ENCODE data around the gene TMED7.

Gene TMED7

GRCh38 chr5:115585265-115585664, 40.6 kb downstream of the TMED7 start:
- no peak for DNase-seq
- H3K4me2 ChIP-seq (ENCODE audit: insufficient read depth, low read length): no peak overlapping the region
- no peaks in the 10 kb centered on the region for H3K79me2 ChIP-seq (ENCODE audit: insufficient read depth, low read length)
- H4K20me1 ChIP-seq (ENCODE audit: insufficient read depth, low read length): no peaks in the 10 kb centered on the region
- H3K36me3 ChIP-seq (ENCODE audit: insufficient read depth, low read length): no peaks in the 10 kb centered on the region
- ATAC-seq (ENCODE audit: insufficient read depth, low read depth): no peak
- no peaks in the 10 kb centered on the region for H3K4me1 ChIP-seq (ENCODE audit: insufficient read depth, low read length)
- H3K9ac ChIP-seq (ENCODE audit: low read depth, low read length): no peak overlapping the region
- H3K9me3 ChIP-seq (ENCODE audit: insufficient read depth, low read length, severe bottlenecking): no peaks in the 10 kb centered on the region
- TF ChIP-seq CTCF (IDR thresholded peaks at IDR 0.05; ENCODE audit: borderline replicate concordance, extremely low read depth, low read length, poor library complexity, severe bottlenecking) (no peak), EZH2 (IDR thresholded peaks at IDR 0.05; ENCODE audit: borderline replicate concordance, low read depth, low read length, severe bottlenecking) (no peak)
- no peak overlapping the region for H3K4me3 ChIP-seq (ENCODE audit: low read depth in 1 of 2, low read length in 2 of 2)
- no peaks in the 10 kb centered on the region for H3K27me3 ChIP-seq (ENCODE audit: insufficient read depth, low read length, poor library complexity)
- no peak overlapping the region for H2AFZ ChIP-seq (ENCODE audit: low read depth, low read length)
- H3K27ac ChIP-seq (ENCODE audit: low read length): no peak overlapping the region

GRCh38 chr5:115584501-115584900, 41.3 kb downstream of the TMED7 start:
- Histone ChIP-seq H3K4me1 (ENCODE audit: insufficient read depth, low read length) (no peaks in the 10 kb centered on the region), H3K9me3 (ENCODE audit: insufficient read depth, low read length, severe bottlenecking) (no peaks in the 10 kb centered on the region), H3K36me3 (ENCODE audit: insufficient read depth, low read length) (no peaks in the 10 kb centered on the region), H2AFZ (ENCODE audit: low read depth, low read length) (no peak overlapping the region), H3K9ac (ENCODE audit: low read depth, low read length) (no peak overlapping the region), H3K4me2 (ENCODE audit: insufficient read depth, low read length) (no peak overlapping the region), H3K4me3 (ENCODE audit: low read depth in 1 of 2, low read length in 2 of 2) (no peak overlapping the region), H3K27ac (ENCODE audit: low read length) (no peak overlapping the region), H3K79me2 (ENCODE audit: insufficient read depth, low read length) (no peaks in the 10 kb centered on the region), H4K20me1 (ENCODE audit: insufficient read depth, low read length) (no peaks in the 10 kb centered on the region), H3K27me3 (ENCODE audit: insufficient read depth, low read length, poor library complexity) (no peaks in the 10 kb centered on the region)
- no peak for DNase-seq
- TF ChIP-seq EZH2 (IDR thresholded peaks at IDR 0.05; ENCODE audit: borderline replicate concordance, low read depth, low read length, severe bottlenecking) (no peak), CTCF (IDR thresholded peaks at IDR 0.05; ENCODE audit: borderline replicate concordance, extremely low read depth, low read length, poor library complexity, severe bottlenecking) (no peak)
- ATAC-seq (ENCODE audit: insufficient read depth, low read depth): no peak

GRCh38 chr5:115583474-115583873, 42.4 kb downstream of the TMED7 start:
- no peak overlapping the region for H3K9ac ChIP-seq (ENCODE audit: low read depth, low read length)
- H3K4me3 ChIP-seq (ENCODE audit: low read depth in 1 of 2, low read length in 2 of 2): no peak overlapping the region
- H3K27me3 ChIP-seq (ENCODE audit: insufficient read depth, low read length, poor library complexity): no peaks in the 10 kb centered on the region
- H3K4me2 ChIP-seq (ENCODE audit: insufficient read depth, low read length): no peak overlapping the region
- no peak for ATAC-seq (ENCODE audit: insufficient read depth, low read depth)
- H3K9me3 ChIP-seq (ENCODE audit: insufficient read depth, low read length, severe bottlenecking): no peaks in the 10 kb centered on the region
- no peak for TF ChIP-seq EZH2 (IDR thresholded peaks at IDR 0.05; ENCODE audit: borderline replicate concordance, low read depth, low read length, severe bottlenecking)
- no peak for TF ChIP-seq CTCF (IDR thresholded peaks at IDR 0.05; ENCODE audit: borderline replicate concordance, extremely low read depth, low read length, poor library complexity, severe bottlenecking)
- H3K79me2 ChIP-seq (ENCODE audit: insufficient read depth, low read length): no peaks in the 10 kb centered on the region
- no peak for DNase-seq
- no peaks in the 10 kb centered on the region for H4K20me1 ChIP-seq (ENCODE audit: insufficient read depth, low read length)
- H3K36me3 ChIP-seq (ENCODE audit: insufficient read depth, low read length): no peaks in the 10 kb centered on the region
- H3K4me1 ChIP-seq (ENCODE audit: insufficient read depth, low read length): no peaks in the 10 kb centered on the region
- H2AFZ ChIP-seq (ENCODE audit: low read depth, low read length): no peak overlapping the region
- H3K27ac ChIP-seq (ENCODE audit: low read length): no peak overlapping the region

- no peaks in the 10 kb centered on the region for H3K79me2 ChIP-seq (ENCODE audit: insufficient read depth, low read length)
- no peak overlapping the region for H3K27ac ChIP-seq (ENCODE audit: low read length)
- H3K9ac ChIP-seq (ENCODE audit: low read depth, low read length): no peak overlapping the region
- H3K9me3 ChIP-seq (ENCODE audit: insufficient read depth, low read length, severe bottlenecking): no peaks in the 10 kb centered on the region
- DNase-seq: no peak
- H4K20me1 ChIP-seq (ENCODE audit: insufficient read depth, low read length): no peaks in the 10 kb centered on the region
- no peak overlapping the region for H2AFZ ChIP-seq (ENCODE audit: low read depth, low read length)
- H3K36me3 ChIP-seq (ENCODE audit: insufficient read depth, low read length): no peaks in the 10 kb centered on the region
- no peak overlapping the region for H3K4me3 ChIP-seq (ENCODE audit: low read depth in 1 of 2, low read length in 2 of 2)
- no peaks in the 10 kb centered on the region for H3K4me1 ChIP-seq (ENCODE audit: insufficient read depth, low read length)
- TF ChIP-seq CTCF (IDR thresholded peaks at IDR 0.05; ENCODE audit: borderline replicate concordance, extremely low read depth, low read length, poor library complexity, severe bottlenecking) (no peak), EZH2 (IDR thresholded peaks at IDR 0.05; ENCODE audit: borderline replicate concordance, low read depth, low read length, severe bottlenecking) (no peak)
- H3K4me2 ChIP-seq (ENCODE audit: insufficient read depth, low read length): no peak overlapping the region
- ATAC-seq (ENCODE audit: insufficient read depth, low read depth): no peak
- no peaks in the 10 kb centered on the region for H3K27me3 ChIP-seq (ENCODE audit: insufficient read depth, low read length, poor library complexity)
These were observed 44.9 kb downstream of the TMED7 start for GRCh38 chr5:115580941-115581340.

Measured in DND-41 (cell line).